Activated CD8-positive, alpha-beta memory T cell treated with anti-CD3 and anti-CD28 coated beads, Interleukin-2, amount 10 ng/mL, durations not matched to agents 7 days and 5 days (primary cell): ENCODE data around the gene HNMT. TPM values are rescaled to one million over a fixed set of nuclear protein-coding genes. Genes with fewer than 3 reads are reported as not detected.
A peak's percentile ranks its signal among the peaks of the same experiment; 100 is the strongest.
"Not testable (repeated sequence)": the region's sequence is repeated elsewhere in the genome, so short reads cannot be mapped to it uniquely, and the experiment has no call there.

ENCODE experiments used
- ATAC-seq: fragments of 150-1000 bp; cut with Tn5 transposase; one replicate; pipeline ENCODE4 v1.10.0; 2021; ENCODE audit warnings: moderate library complexity
- CTCF ChIA-PET: fragments of 350-600 bp; sonication (Branson Sonifier 250); formaldehyde crosslinking; loops from one replicate; lab custom pipeline; 2021; ENCODE audit warnings: antibody characterized with exemption; lab: Charles Lee
- DNase-seq: peaks from one replicate; pipeline ENCODE4 v3.0.0-alpha.2; 2020
- H3K27ac Mint-ChIP-seq: one replicate; pipeline ENCODE4 v1.8.0; 2021; ENCODE audit warnings: mild to moderate bottlenecking, mixed read lengths
- H3K27me3 Mint-ChIP-seq: one replicate; pipeline ENCODE4 v1.8.0; 2021; ENCODE audit warnings: mixed read lengths
- H3K36me3 Mint-ChIP-seq: one replicate; pipeline ENCODE4 v1.8.0; 2021; ENCODE audit warnings: mild to moderate bottlenecking, mixed read lengths
- H3K4me1 Mint-ChIP-seq: one replicate; pipeline ENCODE4 v1.8.0; 2021; ENCODE audit warnings: mixed read lengths
- H3K4me3 Mint-ChIP-seq: one replicate; pipeline ENCODE4 v1.8.0; 2021; ENCODE audit warnings: mild to moderate bottlenecking, moderate library complexity, mixed read lengths
- H3K9me3 Mint-ChIP-seq: one replicate; pipeline ENCODE4 v1.8.0; 2022; ENCODE audit warnings: low read depth, mixed read lengths
- total RNA-seq, 2 experiments: library from RNA; stranded (reverse); gene quantifications; one replicate each; pipeline ENCODE4 v1.2.3, GENCODE V29; 2021

Gene HNMT
- total RNA-seq, 2 experiments from 2014 or later = not detected

DNA sequence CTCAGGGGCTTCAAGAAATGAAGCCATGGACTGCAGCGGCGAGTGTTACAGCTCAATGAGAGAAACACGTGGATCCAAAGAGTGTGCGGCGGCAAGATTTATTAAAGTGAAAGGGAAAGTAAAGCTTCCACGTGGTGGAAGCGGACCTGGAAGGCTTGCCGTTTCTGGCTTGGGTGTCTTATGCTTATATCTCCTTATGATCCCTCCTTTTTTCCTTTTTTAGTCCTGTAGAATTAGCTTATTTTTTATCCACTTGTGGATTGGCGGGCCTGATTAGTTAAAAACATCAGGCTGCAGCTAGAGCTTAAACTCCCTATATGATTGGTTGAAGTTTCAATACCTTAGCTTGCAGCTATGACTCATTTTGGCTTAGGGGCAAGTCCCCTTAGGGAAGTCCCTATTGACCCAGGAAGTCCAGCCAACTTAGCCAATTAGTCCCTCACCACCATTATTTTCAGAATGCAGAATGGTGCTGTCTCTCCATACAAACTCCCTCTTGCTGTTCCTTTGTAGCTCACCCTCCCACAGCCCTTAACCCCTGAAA, 11.6 kb upstream of the HNMT start:
- Mint-ChIP-seq H3K9me3 (no peaks in the 10 kb centered on the region), H3K4me1 (peaks cover 10% of the 10 kb centered on the region), H3K27ac (peak overlapping the region; percentile 43), H3K4me3 (peak overlapping the region; percentile 53), H3K27me3 (no peaks in the 10 kb centered on the region), H3K36me3 (no peaks in the 10 kb centered on the region)
- CTCF ChIA-PET = no interaction called here
- DNase-seq = no peak
- ATAC-seq = no peak

DNA sequence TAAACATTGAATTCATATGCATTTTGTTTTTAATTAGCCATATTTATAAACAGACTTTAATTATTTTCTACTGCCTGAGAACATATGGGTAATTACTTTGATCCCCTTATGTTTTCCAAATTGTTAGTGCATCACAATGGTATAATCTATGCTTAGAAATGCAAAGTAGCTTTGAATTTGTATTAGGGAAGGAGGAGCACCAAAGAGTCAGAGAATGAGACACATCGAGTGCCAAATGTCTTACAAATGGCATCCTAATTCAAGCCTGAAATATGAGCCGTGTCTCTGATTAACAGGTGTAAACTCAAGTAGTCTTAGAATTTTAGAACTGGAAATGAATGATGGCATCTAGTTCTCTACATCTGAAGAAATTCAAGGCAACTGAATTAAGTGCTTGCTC, 8.7 kb upstream of the HNMT start:
- DNase-seq (no peak), ATAC-seq (no peak)
- Mint-ChIP-seq H3K4me1 (peaks cover 10% of the 10 kb centered on the region), H3K27me3 (no peaks in the 10 kb centered on the region), H3K9me3 (no peaks in the 10 kb centered on the region), H3K36me3 (no peaks in the 10 kb centered on the region), H3K4me3 (no peak overlapping the region), H3K27ac (no peak overlapping the region)
- CTCF ChIA-PET = no interaction called here

DNA sequence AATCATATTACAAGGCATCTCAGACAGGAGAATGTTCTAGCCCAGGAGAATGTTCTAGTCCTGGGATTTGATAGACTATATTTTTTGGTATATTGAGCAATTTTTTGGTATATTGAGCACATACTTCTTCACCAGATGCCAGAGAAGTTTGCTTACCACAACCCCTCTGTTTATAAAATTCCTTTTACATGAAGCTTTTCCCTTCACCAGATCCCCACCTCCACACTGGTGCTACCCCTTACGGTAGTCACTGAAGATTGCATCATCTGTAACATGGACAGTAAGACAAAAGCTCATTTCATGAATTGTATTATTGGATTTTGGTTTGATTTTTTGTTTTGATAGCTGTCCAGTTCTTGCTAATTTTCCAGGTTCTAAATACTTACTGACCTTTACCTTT, 7.2 kb upstream of the HNMT start:
- DNase-seq = no peak
- Mint-ChIP-seq H3K9me3 (no peaks in the 10 kb centered on the region), H3K4me3 (no peak overlapping the region), H3K27ac (no peak overlapping the region), H3K4me1 (peaks cover 8% of the 10 kb centered on the region), H3K27me3 (no peaks in the 10 kb centered on the region), H3K36me3 (no peaks in the 10 kb centered on the region)
- ATAC-seq = no peak
- CTCF ChIA-PET = no interaction called here

DNA sequence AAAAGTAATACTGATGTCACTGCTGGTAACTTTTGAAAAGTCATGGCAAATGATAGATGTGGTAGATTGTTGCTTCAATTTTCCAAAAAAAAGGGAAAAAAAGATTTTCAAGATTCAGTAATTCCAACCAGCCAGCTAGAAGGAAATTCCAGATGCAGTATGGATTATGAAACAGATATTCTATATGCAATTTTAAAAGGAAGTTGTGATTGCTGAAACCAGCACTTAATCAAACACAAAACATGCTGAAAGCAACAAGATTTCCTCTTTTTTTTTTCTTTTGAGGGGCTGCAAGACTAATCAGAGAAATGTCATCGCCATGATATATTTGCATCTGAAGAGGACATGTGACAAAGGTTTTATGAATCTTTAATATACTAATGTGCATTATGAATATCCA, 5.1 kb upstream of the HNMT start:
- DNase-seq = no peak
- CTCF ChIA-PET = no interaction called here
- Mint-ChIP-seq H3K27me3 (no peaks in the 10 kb centered on the region), H3K36me3 (no peaks in the 10 kb centered on the region), H3K4me3 (no peak overlapping the region), H3K9me3 (no peaks in the 10 kb centered on the region), H3K27ac (no peak overlapping the region), H3K4me1 (no peaks in the 10 kb centered on the region)
- ATAC-seq = no peak

DNA sequence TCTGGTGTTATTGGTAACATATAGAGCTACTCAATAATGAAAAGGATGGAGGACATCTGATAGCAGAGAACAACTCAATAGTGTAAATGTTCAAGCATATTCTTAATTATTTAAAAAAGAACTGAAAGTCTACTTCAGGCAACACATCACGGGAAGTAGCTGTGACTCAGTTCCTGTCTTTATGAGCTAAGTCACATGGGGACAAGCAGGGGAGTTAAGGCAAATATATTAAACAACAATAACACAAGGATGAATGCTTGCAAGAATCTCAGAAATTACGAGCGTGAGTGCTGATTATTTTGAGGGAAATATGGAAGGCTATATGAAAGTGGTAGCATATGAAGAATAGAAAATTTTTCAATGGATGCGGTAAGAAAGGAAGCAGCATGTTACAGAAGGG, 4.0 kb upstream of the HNMT start:
- no peak for DNase-seq
- Mint-ChIP-seq H3K4me1 (no peaks in the 10 kb centered on the region), H3K9me3 (no peaks in the 10 kb centered on the region), H3K27ac (no peak overlapping the region), H3K4me3 (no peak overlapping the region), H3K36me3 (no peaks in the 10 kb centered on the region), H3K27me3 (no peaks in the 10 kb centered on the region)
- no peak for ATAC-seq
- CTCF ChIA-PET = no interaction called here

DNA sequence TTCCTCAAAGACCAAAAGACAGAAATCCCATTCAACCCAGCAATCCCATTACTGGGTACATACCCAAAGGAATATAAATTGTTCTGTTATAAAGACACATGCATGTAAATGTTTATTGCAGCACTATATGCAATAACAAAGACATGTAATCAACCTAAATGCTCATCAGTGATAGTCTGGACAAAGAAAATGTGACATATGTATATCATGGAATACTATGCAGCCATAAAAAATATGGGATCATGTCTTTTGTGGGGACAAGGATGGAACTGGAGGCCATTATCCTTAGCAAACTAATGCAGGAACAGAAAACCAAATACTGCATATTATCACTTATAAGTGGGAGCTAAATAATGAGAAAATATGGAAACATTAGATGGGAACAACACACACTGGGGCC, 2.7 kb upstream of the HNMT start:
- H3K27me3 Mint-ChIP-seq = no peaks in the 10 kb centered on the region

DNA sequence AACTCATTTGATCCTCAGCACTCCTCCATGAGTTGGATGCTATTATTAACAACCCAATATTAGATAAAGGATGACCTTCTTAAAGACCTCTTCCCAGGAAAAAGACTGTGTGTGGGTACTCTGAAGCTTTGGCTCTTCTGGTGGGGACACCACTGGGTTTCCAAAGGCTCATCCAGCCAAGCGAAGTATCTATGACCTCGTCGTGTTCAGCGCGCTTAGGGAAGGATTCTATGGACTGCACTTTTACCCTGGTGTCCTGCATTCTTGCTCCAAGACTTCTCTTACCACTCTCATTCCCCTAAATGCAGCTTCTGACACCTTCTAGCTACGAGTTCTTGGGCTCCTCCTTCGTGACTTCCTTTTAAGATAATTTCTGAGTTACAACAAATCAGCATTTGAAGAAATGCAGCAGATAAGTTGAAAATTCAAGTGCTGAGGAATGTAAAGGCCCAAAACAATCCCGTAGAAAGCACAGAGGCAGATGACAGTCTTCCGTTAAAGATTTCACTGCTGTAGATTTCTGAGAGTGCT, 673 bp upstream of the HNMT start:
- Mint-ChIP-seq H3K4me3 (no peak overlapping the region), H3K27me3 (no peaks in the 10 kb centered on the region), H3K27ac (no peak overlapping the region), H3K36me3 (no peaks in the 10 kb centered on the region), H3K9me3 (no peaks in the 10 kb centered on the region), H3K4me1 (no peaks in the 10 kb centered on the region)
- no peak for DNase-seq
- CTCF ChIA-PET = no interaction called here
- no peak for ATAC-seq

More for the DNA sequence above, 2.7 kb upstream of the HNMT start:
- Mint-ChIP-seq H3K4me3 (no peak overlapping the region), H3K36me3 (no peaks in the 10 kb centered on the region), H3K9me3 (no peaks in the 10 kb centered on the region), H3K27ac (no peak overlapping the region), H3K4me1 (no peaks in the 10 kb centered on the region)
- CTCF ChIA-PET = no interaction called here
- no peak for DNase-seq
- ATAC-seq = no peak

DNA sequence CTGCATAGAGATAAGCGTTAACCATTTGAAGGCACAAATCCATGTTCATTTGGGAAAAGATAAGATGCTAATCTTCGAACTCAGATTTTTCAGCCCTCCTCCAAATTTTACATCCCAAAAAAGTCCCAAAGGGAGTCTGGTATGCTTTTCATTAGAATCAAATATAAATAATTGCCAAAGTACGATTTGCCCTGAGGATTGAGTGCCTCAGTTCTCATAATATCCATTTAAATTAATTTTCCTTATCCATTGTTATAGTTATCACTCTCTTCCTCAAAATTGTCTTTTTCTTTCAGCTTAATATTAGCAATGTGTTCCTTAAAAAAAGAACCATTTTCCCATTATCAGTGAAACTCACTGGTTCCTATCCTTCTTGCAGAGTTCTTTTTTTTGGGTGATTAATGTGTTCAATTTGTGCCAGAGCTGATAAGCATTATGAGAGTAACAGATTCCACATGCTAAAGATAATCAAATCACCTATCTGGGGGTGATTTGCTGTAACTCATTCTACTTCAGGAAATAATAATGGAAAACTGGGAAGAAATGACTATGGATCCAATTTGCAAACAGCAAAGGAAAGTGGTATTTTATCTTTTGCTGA, 686 bp downstream of the HNMT start:
- Mint-ChIP-seq H3K27ac (no peak overlapping the region), H3K27me3 (peaks cover 2% of the 10 kb centered on the region), H3K4me1 (no peaks in the 10 kb centered on the region), H3K4me3 (no peak overlapping the region), H3K9me3 (no peaks in the 10 kb centered on the region), H3K36me3 (no peaks in the 10 kb centered on the region)
- CTCF ChIA-PET = no interaction called here
- no peak for DNase-seq
- no peak for ATAC-seq

DNA sequence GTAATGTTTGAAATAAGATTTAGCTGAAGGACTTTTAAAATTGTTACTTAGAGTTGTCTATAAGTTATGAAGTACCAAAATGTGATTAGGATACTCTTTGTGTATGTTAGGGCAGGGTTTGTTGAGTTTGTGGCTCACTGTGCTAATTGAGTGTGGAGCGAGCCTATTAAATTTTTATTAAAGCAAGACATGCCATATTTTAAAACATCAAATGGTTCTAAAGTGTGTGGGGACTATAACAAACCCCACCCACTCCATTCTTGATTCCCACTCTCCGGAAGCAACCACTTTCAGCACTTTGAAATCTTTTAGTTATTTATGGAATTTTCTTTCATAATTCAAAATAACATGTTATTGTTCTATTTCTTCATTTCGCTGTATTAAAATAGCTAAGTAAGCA, 1.8 kb downstream of the HNMT start:
- CTCF ChIA-PET = no interaction called here
- no peaks in the 10 kb centered on the region for H3K4me1 Mint-ChIP-seq
- no peak overlapping the region for H3K27ac Mint-ChIP-seq
- DNase-seq = no peak
- no peak for ATAC-seq
- peaks cover 2% of the 10 kb centered on the region for H3K27me3 Mint-ChIP-seq
- H3K4me3 Mint-ChIP-seq = no peak overlapping the region
- no peaks in the 10 kb centered on the region for H3K36me3 Mint-ChIP-seq
- no peaks in the 10 kb centered on the region for H3K9me3 Mint-ChIP-seq

DNA sequence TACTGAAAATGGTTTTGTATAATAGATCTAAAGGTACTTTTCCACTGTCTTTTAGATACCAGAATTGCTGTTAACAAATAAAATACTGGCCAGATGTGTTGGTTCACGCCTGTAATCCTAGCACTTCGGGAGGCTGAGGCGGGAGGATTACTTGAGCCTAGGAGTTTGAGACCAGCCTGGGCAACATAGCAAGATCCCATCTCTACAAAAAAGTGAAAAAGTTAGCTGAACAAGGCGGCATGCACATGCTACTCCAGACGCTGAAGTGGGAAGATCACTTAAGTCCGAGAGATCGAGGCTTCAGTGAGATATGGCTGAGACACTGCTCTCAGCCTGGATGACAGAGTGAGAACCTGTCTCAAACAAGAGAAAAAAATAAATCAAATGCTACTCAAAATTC, 2.8 kb downstream of the HNMT start:
- no peak overlapping the region for H3K4me3 Mint-ChIP-seq
- no peak for ATAC-seq
- H3K36me3 Mint-ChIP-seq = no peaks in the 10 kb centered on the region
- no peak overlapping the region for H3K27ac Mint-ChIP-seq
- no peaks in the 10 kb centered on the region for H3K9me3 Mint-ChIP-seq
- DNase-seq = no peak
- peaks cover 2% of the 10 kb centered on the region for H3K27me3 Mint-ChIP-seq
- CTCF ChIA-PET = no interaction called here
- H3K4me1 Mint-ChIP-seq = no peaks in the 10 kb centered on the region

DNA sequence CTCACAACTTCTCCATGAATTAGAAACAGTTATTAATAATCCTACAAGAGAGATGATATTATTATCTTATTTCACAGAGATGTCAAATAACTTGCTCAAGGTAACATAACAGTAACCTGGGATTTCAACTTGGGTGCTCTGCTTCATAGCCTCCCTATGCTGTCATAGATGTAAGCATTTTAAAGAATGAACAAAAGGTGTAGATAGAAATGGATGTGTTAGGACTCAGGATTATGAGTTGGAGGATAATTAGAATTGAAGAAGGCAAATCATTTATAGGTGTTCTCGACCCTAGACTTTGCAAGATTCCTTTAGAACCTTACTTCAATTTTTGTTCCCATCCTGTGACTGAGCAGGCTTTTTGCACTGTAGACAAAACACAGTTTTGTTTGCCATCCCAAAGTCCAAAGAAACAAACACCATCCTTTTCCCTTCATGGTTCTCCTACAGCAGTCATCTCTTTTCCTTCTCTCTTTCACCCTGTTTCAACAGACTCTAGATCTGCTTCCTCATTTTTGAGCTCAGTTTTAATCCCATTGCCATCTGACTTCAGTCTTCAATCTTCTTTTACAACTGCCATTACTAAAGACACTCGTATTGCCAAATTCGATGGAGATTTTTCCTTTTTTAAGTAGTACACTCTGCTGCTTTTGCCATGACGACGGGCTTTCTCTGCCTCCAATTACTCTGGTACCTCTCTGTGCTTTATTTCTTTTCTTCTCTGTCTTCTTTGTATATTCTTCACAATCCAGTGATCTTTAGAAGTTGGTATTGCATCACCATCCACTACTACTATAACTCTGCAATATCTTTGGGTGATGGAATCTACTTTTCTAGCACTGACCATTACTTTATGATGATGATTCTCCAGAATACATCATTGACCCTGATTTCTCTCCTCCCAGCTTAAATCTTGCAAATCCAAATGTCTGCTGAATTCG, 4.5 kb downstream of the HNMT start:
- Mint-ChIP-seq H3K27ac (no peak overlapping the region), H3K9me3 (no peaks in the 10 kb centered on the region), H3K4me3 (no peak overlapping the region), H3K36me3 (no peaks in the 10 kb centered on the region), H3K4me1 (no peaks in the 10 kb centered on the region), H3K27me3 (peaks cover 2% of the 10 kb centered on the region)
- CTCF ChIA-PET = no interaction called here
- ATAC-seq (no peak), DNase-seq (no peak)

DNA sequence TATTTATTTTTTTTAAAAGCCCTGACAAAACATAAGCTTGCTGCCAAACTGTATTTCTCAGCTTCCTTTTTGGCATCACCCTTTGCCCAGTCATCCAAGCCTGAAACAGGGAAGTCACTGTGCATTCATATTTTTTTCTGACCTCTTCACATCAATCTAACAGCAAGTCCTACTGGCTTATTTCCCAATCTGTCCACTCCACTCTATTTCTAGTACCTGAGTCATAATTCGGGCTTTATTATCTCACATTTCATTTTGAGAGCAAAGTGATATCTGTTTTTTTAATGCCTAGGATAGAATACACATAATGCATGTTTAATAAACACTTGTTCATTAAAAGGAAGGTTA, 5.1 kb downstream of the HNMT start:
- no peaks in the 10 kb centered on the region for H3K4me1 Mint-ChIP-seq
- no peaks in the 10 kb centered on the region for H3K9me3 Mint-ChIP-seq
- ATAC-seq (no peak), DNase-seq (no peak)
- H3K27me3 Mint-ChIP-seq = peaks cover 2% of the 10 kb centered on the region
- H3K27ac Mint-ChIP-seq = no peak overlapping the region
- CTCF ChIA-PET = no interaction called here
- H3K4me3 Mint-ChIP-seq = no peak overlapping the region
- H3K36me3 Mint-ChIP-seq = no peaks in the 10 kb centered on the region

DNA sequence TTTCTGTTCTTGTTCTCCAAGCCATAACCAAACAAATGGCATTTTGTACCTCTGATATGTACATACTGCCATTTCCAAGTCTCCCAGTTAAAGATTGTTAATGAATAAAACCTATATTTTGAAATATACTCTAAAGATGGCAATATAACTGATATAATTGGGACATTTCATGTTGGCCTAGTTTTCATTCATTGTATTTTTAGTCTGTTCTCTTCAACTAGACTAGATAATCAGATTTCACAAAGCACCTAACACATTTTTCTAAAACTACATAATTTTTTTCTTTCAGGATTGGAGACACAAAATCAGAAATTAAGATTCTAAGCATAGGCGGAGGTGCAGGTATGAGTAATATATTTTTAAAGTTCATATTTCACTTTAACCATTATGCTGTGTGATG, 5.6 kb downstream of the HNMT start:
- Mint-ChIP-seq H3K27ac (no peak overlapping the region), H3K4me3 (no peak overlapping the region), H3K27me3 (peaks cover 2% of the 10 kb centered on the region), H3K36me3 (no peaks in the 10 kb centered on the region), H3K4me1 (no peaks in the 10 kb centered on the region), H3K9me3 (no peaks in the 10 kb centered on the region)
- CTCF ChIA-PET = no interaction called here
- ATAC-seq (no peak), DNase-seq (no peak)

DNA sequence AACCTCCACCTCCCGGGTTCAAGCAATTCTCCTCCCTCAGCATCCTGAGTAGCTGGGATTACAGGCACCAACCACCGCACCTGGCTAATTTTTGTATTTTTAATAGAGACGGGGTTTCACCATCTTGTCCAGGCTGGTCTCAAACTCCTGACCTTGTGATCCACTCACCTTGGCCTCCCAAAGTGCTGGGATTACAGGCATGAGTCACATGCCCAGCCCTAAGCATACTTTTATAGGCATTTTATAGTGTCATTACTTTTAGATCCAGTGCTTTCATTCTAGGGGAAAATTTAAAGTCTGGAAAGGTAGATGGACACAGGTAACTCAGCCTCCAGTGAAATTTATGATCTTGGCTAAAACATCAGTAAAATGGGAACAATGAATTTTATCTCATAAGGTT, 7.0 kb downstream of the HNMT start:
- ATAC-seq = not testable (repeated sequence)

More for the DNA sequence above, 7.0 kb downstream of the HNMT start:
- H3K27ac Mint-ChIP-seq, H3K4me1 Mint-ChIP-seq, DNase-seq, CTCF ChIA-PET, H3K27me3 Mint-ChIP-seq, H3K9me3 Mint-ChIP-seq, H3K4me3 Mint-ChIP-seq, H3K36me3 Mint-ChIP-seq: not testable (repeated sequence)
